GM18517 (cell line): ENCODE data around the gene UCK2.
A peak's percentile ranks its signal among the peaks of the same experiment; 100 is the strongest.

Experiments used
- ATAC-seq: cut with Tn5 transposase; IDR thresholded peaks from one replicate; pipeline ENCODE4 v1.9.1; 2021; ENCODE audit warnings: mild to moderate bottlenecking, moderate library complexity; ENCODE audit not compliant: unreplicated experiment

The UCK2 gene

GRCh38 chr1:165897326-165898303, 70.2 kb downstream of the UCK2 start:
- ATAC-seq: no peak

GRCh38 chr1:165898837-165899236, 71.4 kb downstream of the UCK2 start:
- no peak for ATAC-seq

GRCh38 chr1:165899461-165899941, 72.1 kb downstream of the UCK2 start:
- ATAC-seq: no peak

GRCh38 chr1:165900576-165901380, 73.4 kb downstream of the UCK2 start:
- ATAC-seq: no peak

GRCh38 chr1:165902565-165902964, 75.2 kb downstream of the UCK2 start:
- ATAC-seq: no peak

GRCh38 chr1:165903672-165904071, 76.3 kb downstream of the UCK2 start:
- no peak for ATAC-seq

- ATAC-seq: no peak
These were observed 77.5 kb downstream of the UCK2 start for GRCh38 chr1:165904948-165905347.

- ATAC-seq: no peak
These were observed 78.4 kb downstream of the UCK2 start for GRCh38 chr1:165905853-165906252.

GRCh38 chr1:165907256-165907857, 79.9 kb downstream of the UCK2 start:
- ATAC-seq: no peak

- no peak for ATAC-seq
These were observed 83.5 kb downstream of the UCK2 start for GRCh38 chr1:165910764-165911421.

GRCh38 chr1:165911609-165912281, 84.3 kb downstream of the UCK2 start:
- ATAC-seq: no peak

GRCh38 chr1:165912638-165913037, 85.2 kb downstream of the UCK2 start:
- no peak for ATAC-seq

- ATAC-seq: peak; percentile 92
These were observed 86.9 kb downstream of the UCK2 start for GRCh38 chr1:165914136-165914798.

- ATAC-seq: no peak
These were observed 88.1 kb downstream of the UCK2 start for GRCh38 chr1:165915480-165915879.

GRCh38 chr1:165915932-165916348, 88.5 kb downstream of the UCK2 start:
- no peak for ATAC-seq

GRCh38 chr1:165917166-165917565, 89.8 kb downstream of the UCK2 start:
- ATAC-seq: no peak

GRCh38 chr1:165924117-165924516, 96.7 kb downstream of the UCK2 start:
- ATAC-seq: no peak

GRCh38 chr1:165925498-165926079, 98.2 kb downstream of the UCK2 start:
- no peak for ATAC-seq

GRCh38 chr1:165927169-165927568, 99.8 kb downstream of the UCK2 start:
- peak; percentile 70 for ATAC-seq
